HCT116 (cell line): ENCODE measurements around the gene PXDN.

Experiments
- CTCF ChIP-seq, 3 experiments: fragments of 200-600 bp in 1 of 3; sonication (generic) in 1 of 3; IDR thresholded peaks in 2 of 3; conservative IDR thresholded peaks in 1 of 3; 2 replicates each; pipeline ENCODE4 v1.5.1; 2012 to 2017; ENCODE audit warnings: low read depth in 2 of 3, low read length in 2 of 3, antibody characterized with exemption in 1 of 3, borderline replicate concordance in 1 of 3, control low read depth in 1 of 3, mild to moderate bottlenecking in 1 of 3, mixed read lengths in 1 of 3, mixed run types in 1 of 3, moderate library complexity in 1 of 3; ENCODE audit not compliant: insufficient read depth in 1 of 3
- EZH2 ChIP-seq: fragments of 200-600 bp; sonication (generic); IDR thresholded peaks from 2 replicates; pipeline ENCODE4 v1.6.1; 2017; ENCODE audit warnings: antibody characterized with exemption, mixed run types

GRCh38 chr2:1620081-1620480, 124.2 kb downstream of the PXDN start:
- no peak for TF ChIP-seq CTCF (IDR thresholded peaks at IDR 0.05 in 2 of 3, conservative IDR thresholded peaks at IDR 0.05 in 1 of 3; ENCODE audit: borderline replicate concordance in 1 of 3, insufficient read depth in 1 of 3, low read depth in 2 of 3, low read length in 2 of 3)
- TF ChIP-seq EZH2 = no peak
